Measurements from ENCODE around the gene USP8. TPM values are rescaled to one million over a fixed set of nuclear protein-coding genes. Genes with fewer than 3 reads are reported as not detected.

The USP8 gene
- total RNA-seq, 2 donors from 2014 or later, result 37.1 to 89.8 TPM

Other genes starting within 250 kb of the USP8 start
- 1 to 10 TPM in 1 of 2 donors, not detected in 1; 2.2 TPM for gene SLC27A2, start 242.2 kb upstream of the USP8 start, total RNA-seq
- 1 to 10 TPM; 4.0 to 8.3 TPM for gene HDC, start 158.7 kb upstream of the USP8 start, total RNA-seq
- 10 to 100 TPM; 13.0 to 27.8 TPM for gene GABPB1, start 69.2 kb upstream of the USP8 start, total RNA-seq
- not detected for gene USP50, start 122.3 kb downstream of the USP8 start, total RNA-seq

Measured in thoracic aorta (tissue), 2 donors.